H9 (cell line): ENCODE data around the gene NLRP9. TPM values are rescaled to one million over a fixed set of nuclear protein-coding genes. Genes with fewer than 3 reads are reported as not detected.

Experiments
- DNase-seq: peaks from one replicate; pipeline ENCODE4 v3.0.0-alpha.2; 2017
- H2AFZ ChIP-seq: one replicate; pipeline ENCODE4 v1.6.1; 2013; ENCODE audit warnings: mild to moderate bottlenecking, low read length, control low read depth, moderate library complexity
- H2AK5ac ChIP-seq: 2 replicates; pipeline ENCODE4 v1.6.1; 2013; ENCODE audit warnings: low read length, control low read depth, mixed read lengths; ENCODE audit not compliant: insufficient read length
- H2BK120ac ChIP-seq: one replicate; pipeline ENCODE4 v1.6.1; 2013; ENCODE audit warnings: low read depth, mild to moderate bottlenecking, low read length, control low read depth, inconsistent platforms; ENCODE audit not compliant: poor library complexity, severe bottlenecking
- H2BK12ac ChIP-seq: 2 replicates; pipeline ENCODE4 v1.6.1; 2013; ENCODE audit warnings: low read length, control low read depth, mixed read lengths, low read depth; ENCODE audit not compliant: insufficient read length
- H2BK15ac ChIP-seq: 2 replicates; pipeline ENCODE4 v1.6.1; 2013; ENCODE audit warnings: low read depth, low read length, control low read depth
- H2BK20ac ChIP-seq: one replicate; pipeline ENCODE4 v1.6.1; 2013; ENCODE audit warnings: low read depth, mild to moderate bottlenecking, low read length, control low read depth, inconsistent platforms; ENCODE audit not compliant: poor library complexity, severe bottlenecking
- H2BK5ac ChIP-seq: 2 replicates; pipeline ENCODE4 v1.6.1; 2013; ENCODE audit warnings: low read length, control low read depth, mixed read lengths; ENCODE audit not compliant: insufficient read length
- H3K14ac ChIP-seq: 2 replicates; pipeline ENCODE4 v1.6.1; 2013; ENCODE audit warnings: low read length, control low read depth; ENCODE audit not compliant: insufficient read depth
- H3K18ac ChIP-seq: 2 replicates; pipeline ENCODE4 v1.6.1; 2013; ENCODE audit warnings: low read depth, mild to moderate bottlenecking, mixed read lengths, low read length, control low read depth; ENCODE audit not compliant: insufficient read length
- H3K23ac ChIP-seq: 2 replicates; pipeline ENCODE4 v1.6.1; 2013; ENCODE audit warnings: low read length, control low read depth, mixed read lengths, low read depth; ENCODE audit not compliant: insufficient read length
- H3K23me2 ChIP-seq: 2 replicates; pipeline ENCODE4 v1.6.1; 2013; ENCODE audit warnings: low read depth, mild to moderate bottlenecking, mixed read lengths, low read length, control low read depth; ENCODE audit not compliant: insufficient read length, poor library complexity, severe bottlenecking
- H3K27ac ChIP-seq: 2 replicates; pipeline ENCODE4 v1.5.1; 2013; ENCODE audit warnings: low read length, control low read depth, mixed read lengths, low read depth; ENCODE audit not compliant: insufficient read length
- H3K27me3 ChIP-seq: 2 replicates; pipeline ENCODE4 v1.6.1; 2013; ENCODE audit warnings: low read length, control low read depth, inconsistent platforms; ENCODE audit not compliant: insufficient read depth
- H3K4ac ChIP-seq: 2 replicates; pipeline ENCODE4 v1.6.1; 2013; ENCODE audit warnings: low read depth, mild to moderate bottlenecking, control low read depth, inconsistent platforms, low read length, moderate library complexity
- H3K4me1 ChIP-seq: 2 replicates; pipeline ENCODE4 v1.6.1; 2013; ENCODE audit warnings: low read length, control low read depth, inconsistent platforms; ENCODE audit not compliant: insufficient read depth
- H3K4me2 ChIP-seq: 2 replicates; pipeline ENCODE4 v1.6.1; 2013; ENCODE audit warnings: low read length, control low read depth, mixed read lengths; ENCODE audit not compliant: insufficient read length, insufficient read depth
- H3K56ac ChIP-seq: 2 replicates; pipeline ENCODE4 v1.6.1; 2013; ENCODE audit warnings: low read depth, mild to moderate bottlenecking, mixed read lengths, low read length, control low read depth; ENCODE audit not compliant: insufficient read length
- H3K79me1 ChIP-seq: 2 replicates; pipeline ENCODE4 v1.6.1; 2013; ENCODE audit warnings: low read depth, mild to moderate bottlenecking, moderate library complexity, low read length, control low read depth, inconsistent platforms; ENCODE audit not compliant: insufficient read depth, poor library complexity, severe bottlenecking
- H3K79me2 ChIP-seq: 2 replicates; pipeline ENCODE4 v1.6.1; 2013; ENCODE audit warnings: low read length, control low read depth, inconsistent platforms; ENCODE audit not compliant: insufficient read depth
- H3K9ac ChIP-seq: 2 replicates; pipeline ENCODE4 v1.6.1; 2013; ENCODE audit warnings: low read length, control low read depth, mixed read lengths; ENCODE audit not compliant: insufficient read length; ENCODE audit errors: extremely low read depth
- H3K9me3 ChIP-seq: one replicate; pipeline ENCODE4 v1.6.1; 2013; ENCODE audit warnings: low read depth, low read length, inconsistent platforms; ENCODE audit not compliant: control insufficient read depth
- H3T11ph ChIP-seq: one replicate; pipeline ENCODE4 v1.6.1; 2013; ENCODE audit warnings: mild to moderate bottlenecking, low read length, control low read depth, inconsistent platforms
- H4K20me1 ChIP-seq: one replicate; pipeline ENCODE4 v1.6.1; 2013; ENCODE audit not compliant: control insufficient read depth, insufficient read length, insufficient read depth
- H4K5ac ChIP-seq: 2 replicates; pipeline ENCODE4 v1.6.1; 2013; ENCODE audit warnings: low read depth, mild to moderate bottlenecking, mixed read lengths, low read length, control low read depth; ENCODE audit not compliant: insufficient read length
- H4K8ac ChIP-seq: replicated peaks from 2 replicates; pipeline ENCODE4 v1.6.1; 2013; ENCODE audit warnings: low read length, control low read depth, mixed read lengths, low read depth; ENCODE audit not compliant: insufficient read length
- H4K91ac ChIP-seq: 2 replicates; pipeline ENCODE4 v1.6.1; 2013; ENCODE audit warnings: low read depth, mild to moderate bottlenecking, moderate library complexity, mixed read lengths, low read length, control low read depth; ENCODE audit not compliant: insufficient read length
- H3K27ac Mint-ChIP-seq, 3 experiments: 2 replicates in 2 of 3; 3 replicates in 1 of 3; pipeline ENCODE4 v1.8.0; 2020 to 2021; ENCODE audit warnings: mixed read lengths in 3 of 3, mild to moderate bottlenecking in 1 of 3, moderate library complexity in 1 of 3
- H3K27me3 Mint-ChIP-seq: 2 replicates; pipeline ENCODE4 v1.8.0; 2021; ENCODE audit warnings: low read depth, mild to moderate bottlenecking, moderate library complexity, mixed read lengths
- H3K36me3 Mint-ChIP-seq, 3 experiments: 2 replicates in 2 of 3; 3 replicates in 1 of 3; pipeline ENCODE4 v1.8.0; 2020 to 2021; ENCODE audit warnings: low read depth in 3 of 3, mixed read lengths in 3 of 3; ENCODE audit not compliant: insufficient read depth in 1 of 3
- H3K4me1 Mint-ChIP-seq, 2 experiments: 2 replicates each; pipeline ENCODE4 v1.8.0; 2020; ENCODE audit warnings: mixed read lengths in 2 of 2
- H3K4me3 Mint-ChIP-seq, 2 experiments: 2 replicates in 1 of 2; 3 replicates in 1 of 2; pipeline ENCODE4 v1.8.0; 2020 to 2021; ENCODE audit warnings: mild to moderate bottlenecking in 2 of 2, mixed read lengths in 2 of 2, moderate library complexity in 1 of 2
- H3K9me3 Mint-ChIP-seq, 2 experiments: 2 replicates in 1 of 2; 3 replicates in 1 of 2; pipeline ENCODE4 v1.8.0; 2020; ENCODE audit warnings: mild to moderate bottlenecking in 2 of 2, mixed read lengths in 2 of 2, moderate library complexity in 1 of 2
- CTCF ChIP-seq: fragments of 200-600 bp; sonication (generic); conservative IDR thresholded peaks from 3 replicates; pipeline ENCODE4 v1.8.0; 2021; ENCODE audit warnings: antibody characterized with exemption, mild to moderate bottlenecking
- WGBS: extraction: QIAGEN DNeasy Blood & Tissue Kit; methylation state at CpG from one replicate; pipeline ENCODE4 v1.1.7; 2013; ENCODE audit warnings: missing lambda C conversion rate, low lambda C conversion rate, mixed read lengths; ENCODE audit not compliant: insufficient read length; ENCODE audit errors: extremely low coverage; 5-methylcytosine and 5-hydroxymethylcytosine counted together
- total RNA-seq: library from RNA; stranded (reverse); gene quantifications from 2 replicates; pipeline ENCODE4 v1.2.1, GENCODE V29; 2021

NLRP9 gene
- total RNA-seq, 1 experiment from 2014 or later, result not detected

DNA sequence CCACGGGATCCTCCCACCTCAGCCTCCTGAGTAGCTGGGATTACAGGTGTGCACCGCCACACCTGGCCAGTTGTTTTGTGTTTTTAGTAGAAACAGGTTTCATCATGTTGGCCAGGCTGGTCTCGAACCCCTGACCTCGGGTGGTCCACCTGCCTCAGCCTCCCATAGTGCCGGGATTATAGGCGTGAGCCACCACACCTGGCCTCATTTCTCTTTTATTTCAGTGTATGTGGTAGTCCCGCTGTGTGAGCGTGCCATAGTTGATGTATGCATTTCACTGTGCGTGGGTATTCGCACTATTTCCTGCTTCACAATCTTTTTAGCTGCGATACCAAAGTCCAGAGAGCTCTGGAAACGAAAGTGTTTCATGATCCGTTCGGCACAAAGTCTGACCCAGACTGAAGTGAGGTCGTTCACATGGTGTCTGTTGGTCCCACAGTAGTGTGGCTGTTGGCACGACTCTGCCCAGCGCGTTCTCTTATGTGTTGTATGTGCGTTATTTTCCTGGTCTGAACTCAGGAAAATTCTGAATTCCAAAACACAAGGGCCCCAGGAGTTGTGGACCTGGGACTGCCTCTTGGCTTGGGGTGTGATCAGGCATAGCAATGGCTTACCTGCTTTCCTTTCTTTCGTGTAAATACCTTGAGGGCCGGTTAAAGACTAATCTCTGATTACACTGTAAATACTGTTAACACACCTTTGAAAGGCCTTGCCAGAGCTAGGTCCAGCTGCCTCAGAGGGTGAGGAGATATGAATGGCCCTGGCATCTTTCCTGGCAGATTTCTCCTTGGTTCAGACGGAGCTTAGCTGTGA lies 54.5 kb downstream of the NLRP9 start:
- no peaks in the 10 kb centered on the region for H3K27me3 Mint-ChIP-seq
- Histone ChIP-seq H3K27ac (no peak overlapping the region), H3K23ac (no peak overlapping the region), H2AK5ac (no peak overlapping the region), H2BK20ac (no peak overlapping the region), H3K27me3 (no peaks in the 10 kb centered on the region), H4K91ac (no peak overlapping the region), H3K18ac (no peak overlapping the region), H3K4me2 (no peak overlapping the region), H2BK5ac (no peak overlapping the region), H4K8ac (no peak overlapping the region), H2BK15ac (no peak overlapping the region), H2BK12ac (no peak overlapping the region), H3K23me2 (no peaks in the 10 kb centered on the region), H3K79me2 (0 out of 2 replicates have a peak, but pooled peaks cover 1% of the 10 kb centered on the region), H3K4me1 (no peaks in the 10 kb centered on the region), H2AFZ (no peak overlapping the region), H3T11ph (no peak overlapping the region), H2BK120ac (no peak overlapping the region), H4K20me1 (no peaks in the 10 kb centered on the region), H3K79me1 (peaks cover 5% of the 10 kb centered on the region), H3K56ac (no peak overlapping the region), H3K14ac (no peak overlapping the region), H3K9ac (no peak overlapping the region), H3K9me3 (no peaks in the 10 kb centered on the region), H3K4ac (no peak overlapping the region), H4K5ac (no peak overlapping the region)
- no peak overlapping the region for H3K27ac Mint-ChIP-seq
- no peak for DNase-seq
- peaks cover 26 to 65% (median 48%) of the 10 kb centered on the region in 3 experiments for H3K36me3 Mint-ChIP-seq
- no peaks in the 10 kb centered on the region; a peak in 1 of 5 replicates for H3K9me3 Mint-ChIP-seq
- WGBS, result no CpG with 5 or more reads among the region's 22 CpGs
- H3K4me1 Mint-ChIP-seq, result no peaks in the 10 kb centered on the region
- no peak overlapping the region for H3K4me3 Mint-ChIP-seq
- TF ChIP-seq CTCF, result no peak
